Mesendoderm (in vitro differentiated cells): ENCODE data around the gene COPS3.
A peak's percentile ranks its signal among the peaks of the same experiment; 100 is the strongest.

ENCODE experiments used
- DNase-seq: peaks from one replicate; pipeline ENCODE4 v3.0.0; 2013
- H2AK5ac ChIP-seq: 2 replicates; pipeline ENCODE4 v1.6.1; 2013; ENCODE audit warnings: low read length, inconsistent platforms
- H2BK120ac ChIP-seq: 2 replicates; pipeline ENCODE4 v1.6.1; 2013; ENCODE audit warnings: low read depth, mild to moderate bottlenecking, low read length, moderate library complexity, mixed read lengths
- H2BK15ac ChIP-seq: replicated peaks from 2 replicates; pipeline ENCODE4 v1.6.1; 2013; ENCODE audit warnings: low read depth, mild to moderate bottlenecking, moderate library complexity
- H2BK5ac ChIP-seq: 2 replicates; pipeline ENCODE4 v1.6.1; 2013; ENCODE audit warnings: low read length, inconsistent platforms
- H3K18ac ChIP-seq: 2 replicates; pipeline ENCODE4 v1.6.1; 2013; ENCODE audit warnings: mild to moderate bottlenecking, low read length, mixed read lengths
- H3K23ac ChIP-seq: one replicate; pipeline ENCODE4 v1.6.1; 2013; ENCODE audit warnings: low read length
- H3K27ac ChIP-seq: 2 replicates; pipeline ENCODE4 v1.5.1; 2013; ENCODE audit warnings: low read depth, mild to moderate bottlenecking, inconsistent platforms, low read length, moderate library complexity
- H3K27me3 ChIP-seq: 2 replicates; pipeline ENCODE4 v1.6.1; 2013; ENCODE audit warnings: low read length, control low read depth, mild to moderate bottlenecking, inconsistent platforms; ENCODE audit not compliant: insufficient read depth, poor library complexity
- H3K36me3 ChIP-seq: 2 replicates; pipeline ENCODE4 v1.6.1; 2013; ENCODE audit warnings: low read length, inconsistent platforms; ENCODE audit not compliant: control insufficient read depth, insufficient read depth
- H3K4ac ChIP-seq: one replicate; pipeline ENCODE4 v1.6.1; 2013; ENCODE audit warnings: low read depth, mild to moderate bottlenecking, low read length, moderate library complexity
- H3K4me1 ChIP-seq: 2 replicates; pipeline ENCODE4 v1.6.1; 2013; ENCODE audit warnings: low read depth, low read length, inconsistent platforms; ENCODE audit not compliant: control insufficient read depth
- H3K4me2 ChIP-seq: 2 replicates; pipeline ENCODE4 v1.6.1; 2013; ENCODE audit warnings: low read length
- H3K4me3 ChIP-seq: 2 replicates; pipeline ENCODE4 v1.5.1; 2013; ENCODE audit warnings: mild to moderate bottlenecking, low read length
- H3K56ac ChIP-seq: one replicate; pipeline ENCODE4 v1.6.1; 2013; ENCODE audit warnings: low read length
- H3K79me1 ChIP-seq: 2 replicates; pipeline ENCODE4 v1.6.1; 2013; ENCODE audit warnings: low read length, inconsistent platforms
- H3K79me2 ChIP-seq: 2 replicates; pipeline ENCODE4 v1.6.1; 2013; ENCODE audit warnings: mild to moderate bottlenecking, low read length; ENCODE audit not compliant: control insufficient read depth, insufficient read depth
- H3K9ac ChIP-seq: 2 replicates; pipeline ENCODE4 v1.6.1; 2013; ENCODE audit warnings: low read length, inconsistent platforms
- H4K5ac ChIP-seq: one replicate; pipeline ENCODE4 v1.6.1; 2013; ENCODE audit warnings: low read length
- H4K8ac ChIP-seq: one replicate; pipeline ENCODE4 v1.6.1; 2013; ENCODE audit warnings: low read depth, mild to moderate bottlenecking, control low read depth, low read length, moderate library complexity
- WGBS: extraction: QIAGEN DNeasy Blood & Tissue Kit; methylation state at CpG from one replicate; pipeline ENCODE4 v1.1.7; 2013; ENCODE audit warnings: low lambda C conversion rate, missing lambda C conversion rate; ENCODE audit not compliant: insufficient coverage; ENCODE audit errors: extremely low coverage; 5-methylcytosine and 5-hydroxymethylcytosine counted together

The COPS3 gene

DNA sequence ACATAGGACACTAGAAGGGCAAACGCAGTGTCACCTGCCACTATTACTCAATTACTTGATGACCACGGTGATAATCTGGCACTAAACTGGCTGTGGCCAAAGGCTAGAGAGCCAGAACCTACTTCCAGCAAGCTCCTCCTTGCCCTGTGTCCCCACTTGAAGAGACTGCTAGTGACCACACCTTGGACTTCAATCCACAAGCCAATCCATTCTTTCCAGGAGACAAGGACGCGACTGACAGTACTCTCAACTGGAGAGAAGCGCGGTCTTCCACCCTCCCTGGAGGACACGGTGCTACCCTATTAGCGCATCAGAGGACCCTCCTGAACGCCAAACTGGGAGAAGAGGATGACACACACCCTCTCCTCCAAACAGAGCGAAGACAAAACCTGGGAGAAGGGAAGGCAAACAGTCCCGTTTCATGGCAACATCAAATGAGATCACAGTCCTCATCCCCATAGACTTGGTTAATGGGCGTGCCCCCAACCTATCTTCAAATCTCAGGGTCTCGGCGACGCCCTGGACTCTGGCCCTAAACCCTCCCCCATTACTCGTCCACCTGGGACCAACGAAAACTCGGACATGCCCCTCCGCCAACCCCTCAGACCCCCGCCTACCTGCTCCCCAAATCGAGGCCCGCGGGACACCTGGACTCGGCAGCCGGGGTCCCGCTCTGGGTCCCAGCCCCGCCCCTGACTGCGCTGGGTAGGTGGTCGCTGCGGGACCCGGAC lies 44.6 kb downstream of the COPS3 start:
- Histone ChIP-seq H2AK5ac (no peak overlapping the region), H3K4ac (no peak overlapping the region), H3K36me3 (peaks cover 1% of the 10 kb centered on the region), H3K9ac (peak overlapping the region; percentile 86), H3K27me3 (no peaks in the 10 kb centered on the region), H2BK5ac (peak overlapping the region; percentile 99), H3K79me2 (peaks cover 13% of the 10 kb centered on the region), H3K4me3 (peak overlapping the region; percentile 66), H2BK15ac (no peak overlapping the region), H4K8ac (no peak overlapping the region), H4K5ac (no peak overlapping the region), H3K79me1 (peaks cover 13% of the 10 kb centered on the region), H3K4me2 (peak overlapping the region; percentile 70), H3K18ac (peak overlapping the region; percentile 43), H3K56ac (peak overlapping the region; percentile 99), H2BK120ac (no peak overlapping the region), H3K23ac (no peak overlapping the region), H3K27ac (peak overlapping the region; percentile 34), H3K4me1 (peaks cover 8% of the 10 kb centered on the region)
- no CpG with 5 or more reads among the region's 31 CpGs for WGBS
- peak; percentile 74 for DNase-seq

DNA sequence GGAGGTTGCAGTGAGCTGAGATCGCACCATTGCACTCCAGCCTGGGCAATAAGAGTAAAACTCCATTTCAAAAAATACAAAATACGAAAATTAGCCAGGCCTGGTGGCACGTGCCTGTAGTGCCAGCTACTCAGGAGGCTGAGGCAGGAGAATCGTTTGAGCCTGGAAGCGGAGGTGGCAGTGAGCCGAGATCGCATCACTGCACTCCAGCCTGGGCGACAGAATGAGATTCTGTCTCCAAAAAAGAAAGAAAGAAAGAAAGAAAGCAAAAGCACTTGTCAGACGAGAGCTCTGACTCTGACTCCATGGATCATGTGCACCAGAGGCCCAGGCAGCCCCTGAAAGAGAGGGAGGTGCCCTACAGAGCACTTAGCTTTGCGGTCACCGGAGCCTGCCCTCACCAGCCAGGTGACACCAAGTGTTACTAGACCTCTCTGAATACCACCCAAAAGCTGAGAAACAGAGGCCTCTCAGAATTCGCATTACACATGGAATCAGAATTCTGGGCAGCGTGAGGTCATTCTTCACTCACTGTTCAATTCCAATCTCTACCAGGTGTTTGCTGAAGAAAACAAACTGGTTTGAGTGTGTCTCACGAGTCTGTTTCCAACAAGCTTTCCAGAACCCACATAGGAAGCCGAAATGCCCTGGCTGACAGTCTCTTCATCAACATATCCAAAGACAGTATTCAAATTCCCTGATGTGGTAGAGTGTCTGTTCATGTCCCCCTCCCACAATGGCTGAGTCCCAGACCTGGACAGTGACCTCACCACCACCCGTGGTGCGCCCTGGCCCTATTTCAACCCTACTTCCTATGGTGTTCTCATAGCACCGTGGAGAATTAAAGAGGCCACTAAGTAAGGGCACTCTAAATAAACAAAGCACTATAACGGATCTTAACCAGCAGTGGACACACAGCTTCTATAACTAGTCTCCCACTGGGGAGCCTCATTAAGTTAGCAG lies 45.6 kb downstream of the COPS3 start:
- WGBS, result no CpG with 5 or more reads among the region's 19 CpGs

DNA sequence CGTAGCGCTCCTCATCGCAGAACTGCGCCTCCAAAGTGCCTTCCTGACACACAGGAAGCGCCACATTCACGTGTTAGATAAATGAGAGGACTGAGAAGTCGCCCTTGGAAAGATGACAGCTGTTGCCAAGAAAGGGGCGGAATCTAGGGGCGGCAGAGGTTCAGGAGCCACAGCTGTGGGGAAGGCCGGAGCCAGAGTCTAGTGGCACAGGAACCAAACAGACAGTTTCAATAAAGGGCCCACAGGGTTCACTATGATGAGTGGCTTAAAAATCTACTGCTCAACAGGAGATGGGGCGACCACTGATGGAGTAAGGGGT lies 48.8 kb downstream of the COPS3 start:
- Histone ChIP-seq H3K56ac (no peak overlapping the region), H3K36me3 (peaks cover 4% of the 10 kb centered on the region)

More for the DNA sequence above, 45.6 kb downstream of the COPS3 start:
- peaks cover 13% of the 10 kb centered on the region for H3K79me1 ChIP-seq
- H4K8ac ChIP-seq, result no peak overlapping the region
- H3K23ac ChIP-seq, result no peak overlapping the region
- no peak overlapping the region for H3K4me3 ChIP-seq
- H3K27ac ChIP-seq, result no peak overlapping the region
- no peak overlapping the region for H2BK120ac ChIP-seq
- H3K4me1 ChIP-seq, result peaks cover 8% of the 10 kb centered on the region
- H3K56ac ChIP-seq, result peak overlapping the region; percentile 15
- DNase-seq, result no peak
- no peak overlapping the region for H2BK15ac ChIP-seq
- H3K4ac ChIP-seq, result no peak overlapping the region
- no peak overlapping the region for H2BK5ac ChIP-seq
- H3K18ac ChIP-seq, result no peak overlapping the region
- peak overlapping the region; percentile 70 for H3K4me2 ChIP-seq
- H3K79me2 ChIP-seq, result peaks cover 13% of the 10 kb centered on the region
- peak overlapping the region; percentile 86 for H3K9ac ChIP-seq
- H4K5ac ChIP-seq, result no peak overlapping the region
- peaks cover 4% of the 10 kb centered on the region for H3K36me3 ChIP-seq
- H3K27me3 ChIP-seq, result no peaks in the 10 kb centered on the region
- H2AK5ac ChIP-seq, result no peak overlapping the region

DNA sequence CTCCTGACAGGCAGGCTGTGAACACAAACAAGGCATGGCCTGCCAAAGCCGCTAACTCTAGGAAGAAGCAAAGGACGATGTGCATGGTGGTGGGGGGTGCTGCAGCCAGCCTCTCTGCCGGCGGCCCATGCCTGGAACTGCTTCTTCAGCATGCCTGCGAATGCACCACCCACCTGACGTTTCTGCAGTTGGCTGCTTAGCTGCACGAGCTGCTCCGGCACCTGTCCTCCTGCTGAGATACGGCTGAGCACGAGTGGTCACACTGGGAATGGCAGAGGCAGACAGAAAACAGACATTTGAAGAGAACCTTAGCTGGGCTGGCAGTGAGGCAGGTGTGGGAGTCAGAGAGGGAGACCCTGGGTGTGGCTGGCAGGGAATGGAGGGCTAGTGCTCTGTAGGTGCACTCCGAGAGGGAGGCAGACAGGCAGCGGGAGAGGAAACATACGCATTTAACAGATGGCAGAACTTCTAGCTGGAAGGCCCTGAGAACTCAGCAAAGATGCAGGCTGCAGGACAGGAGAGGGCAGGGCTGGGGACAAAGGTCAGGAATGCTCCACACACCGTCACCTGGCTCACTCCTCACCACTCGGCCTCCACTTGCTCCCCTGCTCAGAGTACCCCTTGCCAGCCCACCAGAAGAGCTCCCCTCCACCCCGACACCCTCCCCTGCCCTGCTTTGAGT lies 49.3 kb downstream of the COPS3 start:
- no peak overlapping the region for H3K27ac ChIP-seq
- no peaks in the 10 kb centered on the region for H3K27me3 ChIP-seq

More for the DNA sequence above, 48.8 kb downstream of the COPS3 start:
- Histone ChIP-seq H2BK15ac (no peak overlapping the region), H4K5ac (no peak overlapping the region), H3K9ac (no peak overlapping the region), H3K4me3 (no peak overlapping the region), H2BK120ac (no peak overlapping the region), H3K79me2 (peaks cover 13% of the 10 kb centered on the region), H3K23ac (no peak overlapping the region), H3K27me3 (no peaks in the 10 kb centered on the region), H3K18ac (no peak overlapping the region), H3K27ac (no peak overlapping the region), H3K4ac (no peak overlapping the region), H4K8ac (no peak overlapping the region), H3K4me1 (peaks cover 8% of the 10 kb centered on the region), H2AK5ac (no peak overlapping the region), H3K4me2 (no peak overlapping the region), H2BK5ac (no peak overlapping the region), H3K79me1 (peaks cover 13% of the 10 kb centered on the region)
- no peak for DNase-seq
- no CpG with 5 or more reads among the region's 11 CpGs for WGBS

DNA sequence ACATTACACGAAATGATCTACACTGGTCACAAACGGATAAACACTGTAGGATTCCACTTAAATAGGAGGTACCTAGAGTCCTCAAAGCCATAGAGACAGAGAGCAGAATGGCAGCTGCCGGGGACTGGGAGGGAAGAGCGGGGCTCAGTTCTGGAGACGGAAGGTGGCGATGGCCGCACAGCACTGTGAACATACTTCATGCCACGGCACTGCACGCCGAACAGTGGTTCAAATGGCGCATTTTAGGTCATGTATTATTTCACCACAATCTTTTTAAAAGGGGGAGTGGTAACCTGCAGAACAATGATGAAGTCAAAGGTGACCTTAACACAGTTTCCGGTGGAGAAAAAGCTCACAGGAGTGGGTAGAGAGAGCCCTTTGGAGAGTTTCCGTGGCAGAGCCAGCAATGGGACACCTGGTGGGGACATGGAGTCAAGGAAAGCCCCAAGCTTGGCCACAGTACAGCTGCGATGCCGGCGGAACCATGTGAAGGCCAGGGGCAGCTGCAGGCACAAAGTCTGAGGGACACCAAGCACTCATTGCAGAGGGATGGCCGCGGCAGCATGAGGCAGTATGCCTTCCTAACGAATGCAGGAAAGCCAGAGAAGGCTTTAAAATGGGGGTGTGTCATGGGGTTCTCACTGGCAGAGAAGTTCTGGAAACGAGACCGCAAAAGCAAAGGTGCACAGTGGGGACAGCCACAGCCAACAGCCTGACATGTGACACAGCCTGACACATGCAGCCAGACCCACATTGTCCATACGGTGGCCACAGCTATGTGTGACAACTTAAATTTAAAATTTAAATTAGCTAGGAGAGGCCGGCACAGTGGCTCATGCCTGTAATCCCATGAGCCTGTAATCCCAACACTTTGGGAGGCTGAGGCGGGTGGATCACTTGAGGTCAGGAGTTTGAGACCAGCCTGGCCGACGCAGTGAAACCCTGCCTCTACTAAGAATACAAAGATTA lies 51.3 kb downstream of the COPS3 start:
- Histone ChIP-seq H3K18ac (no peak overlapping the region), H2BK5ac (no peak overlapping the region), H3K4me3 (no peak overlapping the region), H3K27ac (no peak overlapping the region), H3K4ac (no peak overlapping the region), H4K8ac (no peak overlapping the region), H3K36me3 (peaks cover 14% of the 10 kb centered on the region), H3K9ac (no peak overlapping the region), H3K79me2 (no peaks in the 10 kb centered on the region), H3K56ac (no peak overlapping the region), H3K23ac (no peak overlapping the region), H3K4me1 (no peaks in the 10 kb centered on the region), H2BK120ac (no peak overlapping the region), H3K79me1 (peaks cover 2% of the 10 kb centered on the region), H2AK5ac (no peak overlapping the region), H3K27me3 (no peaks in the 10 kb centered on the region), H4K5ac (no peak overlapping the region), H3K4me2 (no peak overlapping the region), H2BK15ac (no peak overlapping the region)
- DNase-seq, result no peak
- WGBS, result no CpG with 5 or more reads among the region's 26 CpGs

More for the DNA sequence above, 49.3 kb downstream of the COPS3 start:
- Histone ChIP-seq H3K4me1 (peaks cover 8% of the 10 kb centered on the region), H2BK5ac (no peak overlapping the region), H3K18ac (no peak overlapping the region), H3K79me1 (peaks cover 13% of the 10 kb centered on the region), H4K8ac (no peak overlapping the region), H3K4me3 (no peak overlapping the region), H3K36me3 (peaks cover 5% of the 10 kb centered on the region), H2BK15ac (no peak overlapping the region), H3K56ac (no peak overlapping the region), H3K4ac (no peak overlapping the region), H3K79me2 (peaks cover 13% of the 10 kb centered on the region), H3K23ac (no peak overlapping the region), H2BK120ac (no peak overlapping the region), H2AK5ac (no peak overlapping the region), H4K5ac (no peak overlapping the region), H3K9ac (no peak overlapping the region), H3K4me2 (no peak overlapping the region)
- WGBS, result no CpG with 5 or more reads among the region's 16 CpGs
- DNase-seq, result no peak
